ENCODE data around the gene NRXN3.
"Not testable (repeated sequence)": the region's sequence is repeated elsewhere in the genome, so short reads cannot be mapped to it uniquely, and the experiment has no call there.

NRXN3 gene

GRCh38 chr14:79730953-79731352 lies 1560.8 kb downstream of the NRXN3 start:
- in situ Hi-C loops (cut with MboI; ENCODE audit: low sequenced_read_pairs), result no loop called here

- in situ Hi-C loops (cut with MboI; ENCODE audit: low sequenced_read_pairs), result no loop called here
These were observed 1562.9 kb downstream of the NRXN3 start for GRCh38 chr14:79732911-79733655.

GRCh38 chr14:79734151-79734550 lies 1564.0 kb downstream of the NRXN3 start:
- in situ Hi-C loops (cut with MboI; ENCODE audit: low sequenced_read_pairs), result no loop called here

- in situ Hi-C loops (cut with MboI; ENCODE audit: low sequenced_read_pairs), result no loop called here
These were observed 1564.5 kb downstream of the NRXN3 start for GRCh38 chr14:79734656-79735055.

GRCh38 chr14:79735121-79735520 lies 1564.9 kb downstream of the NRXN3 start:
- in situ Hi-C loops (cut with MboI; ENCODE audit: low sequenced_read_pairs), result no loop called here

- in situ Hi-C loops (cut with MboI; ENCODE audit: low sequenced_read_pairs), result no loop called here
These were observed 1570.0 kb downstream of the NRXN3 start for GRCh38 chr14:79740066-79740601.

GRCh38 chr14:79742142-79742541 lies 1572.0 kb downstream of the NRXN3 start:
- in situ Hi-C loops (cut with MboI; ENCODE audit: low sequenced_read_pairs), result no loop called here

GRCh38 chr14:79745046-79745445 lies 1574.9 kb downstream of the NRXN3 start:
- in situ Hi-C loops (cut with MboI; ENCODE audit: low sequenced_read_pairs), result no loop called here

- in situ Hi-C loops (cut with MboI; ENCODE audit: low sequenced_read_pairs), result no loop called here
These were observed 1578.9 kb downstream of the NRXN3 start for GRCh38 chr14:79749065-79749464.

- in situ Hi-C loops (cut with MboI; ENCODE audit: low sequenced_read_pairs), result no loop called here
These were observed 1588.8 kb downstream of the NRXN3 start for GRCh38 chr14:79758985-79759384.

GRCh38 chr14:79764323-79764722 lies 1594.2 kb downstream of the NRXN3 start:
- in situ Hi-C loops (cut with MboI; ENCODE audit: low sequenced_read_pairs), result no loop called here

- in situ Hi-C loops (cut with MboI; ENCODE audit: low sequenced_read_pairs), result no loop called here
These were observed 1596.3 kb downstream of the NRXN3 start for GRCh38 chr14:79766511-79766910.

- in situ Hi-C loops (cut with MboI; ENCODE audit: low sequenced_read_pairs), result no loop called here
These were observed 1597.1 kb downstream of the NRXN3 start for GRCh38 chr14:79767251-79767650.

GRCh38 chr14:79767721-79768120 lies 1597.5 kb downstream of the NRXN3 start:
- in situ Hi-C loops (cut with MboI; ENCODE audit: low sequenced_read_pairs), result not testable (repeated sequence)

GRCh38 chr14:79781882-79782281 lies 1611.7 kb downstream of the NRXN3 start:
- in situ Hi-C loops (cut with MboI; ENCODE audit: low sequenced_read_pairs), result no loop called here

- in situ Hi-C loops (cut with MboI; ENCODE audit: low sequenced_read_pairs), result no loop called here
These were observed 1612.9 kb downstream of the NRXN3 start for GRCh38 chr14:79783041-79783440.

GRCh38 chr14:79786522-79786921 lies 1616.3 kb downstream of the NRXN3 start:
- in situ Hi-C loops (cut with MboI; ENCODE audit: low sequenced_read_pairs), result no loop called here

GRCh38 chr14:79788346-79788745 lies 1618.2 kb downstream of the NRXN3 start:
- in situ Hi-C loops (cut with MboI; ENCODE audit: low sequenced_read_pairs), result no loop called here

GRCh38 chr14:79791055-79791732 lies 1621.0 kb downstream of the NRXN3 start:
- in situ Hi-C loops (cut with MboI; ENCODE audit: low sequenced_read_pairs), result no loop called here

- in situ Hi-C loops (cut with MboI; ENCODE audit: low sequenced_read_pairs), result no loop called here
These were observed 1631.9 kb downstream of the NRXN3 start for GRCh38 chr14:79802093-79802492.

GRCh38 chr14:79805636-79806035 lies 1635.5 kb downstream of the NRXN3 start:
- in situ Hi-C loops (cut with MboI; ENCODE audit: low sequenced_read_pairs), result no loop called here

Measured in HL-60/S4 treated with retinoic acid at 250 ng/mL for 4 days and 3 days (cell line).